IgD-negative memory B cell (primary cell): ENCODE data around the gene HYAL3. TPM values are rescaled to one million over a fixed set of nuclear protein-coding genes. Genes with fewer than 3 reads are reported as not detected.

ENCODE experiments used
- H3K27ac Mint-ChIP-seq, 3 donors: one replicate each; pipeline ENCODE4 v1.8.0; 2020 to 2022; ENCODE audit warnings: mild to moderate bottlenecking in 3 of 3, mixed read lengths in 3 of 3, moderate library complexity in 1 of 3
- H3K27me3 Mint-ChIP-seq: one replicate; pipeline ENCODE4 v1.8.0; 2021; ENCODE audit warnings: mixed read lengths
- H3K36me3 Mint-ChIP-seq: one replicate; pipeline ENCODE4 v1.8.0; 2020; ENCODE audit warnings: mild to moderate bottlenecking, mixed read lengths
- H3K4me1 Mint-ChIP-seq, 3 donors: one replicate each; pipeline ENCODE4 v1.8.0; 2020 to 2022; ENCODE audit warnings: mixed read lengths in 3 of 3, mild to moderate bottlenecking in 1 of 3
- H3K4me3 Mint-ChIP-seq, 4 donors: one replicate each; pipeline ENCODE4 v1.8.0; 2020 to 2022; ENCODE audit warnings: mild to moderate bottlenecking in 4 of 4, mixed read lengths in 4 of 4, moderate library complexity in 3 of 4
- H3K9me3 Mint-ChIP-seq, 3 donors: one replicate each; pipeline ENCODE4 v1.8.0; 2020 to 2021; ENCODE audit warnings: mixed read lengths in 3 of 3, mild to moderate bottlenecking in 1 of 3
- polyA plus RNA-seq: library from polyadenylated mRNA; unstranded; fragments of 300-500 nt; fragmentation: Illumina TruSeq; gene quantifications from one replicate; pipeline ENCODE4 v1.2.3, GENCODE V29; 2021

Gene HYAL3
- polyA plus RNA-seq, 1 donor from 2014 or later = 5.3 TPM

DNA sequence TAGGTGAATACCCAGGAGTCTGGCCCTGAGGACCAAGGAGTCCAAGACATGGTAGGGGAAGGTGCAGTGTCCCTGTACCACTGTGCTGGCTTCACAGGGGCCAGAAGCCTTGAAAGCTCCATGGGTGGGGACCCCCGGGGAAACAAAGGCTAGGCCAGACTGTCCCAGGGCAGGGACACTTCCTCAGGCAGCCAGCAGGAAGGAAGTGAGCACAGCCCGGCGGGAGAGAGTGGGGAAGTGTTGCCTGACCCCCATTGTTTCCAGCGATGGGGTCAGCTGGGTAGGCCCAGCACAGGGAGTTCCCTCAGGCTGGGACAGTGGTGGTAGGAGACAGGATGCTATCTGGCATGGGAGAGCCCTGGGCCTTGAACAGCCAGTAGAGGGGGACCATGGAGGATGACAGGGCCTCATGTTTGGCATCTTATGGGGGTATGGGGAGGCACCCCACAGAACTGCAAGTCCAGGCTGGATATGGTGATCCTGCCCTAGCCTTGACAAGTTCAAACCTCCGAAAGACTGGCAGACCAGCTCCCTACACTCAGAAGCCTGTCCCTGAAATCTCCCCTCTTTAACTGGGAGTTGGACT, 24.5 kb upstream of the HYAL3 start:
- H3K27ac Mint-ChIP-seq = peak overlapping the region in 2 of 3 donors; percentile 53 to 89
- peaks cover 20 to 34% (median 30%) of the 10 kb centered on the region in 3 donors for H3K4me1 Mint-ChIP-seq

GRCh38 chr3:50323092-50323600, 23.9 kb upstream of the HYAL3 start:
- H3K4me1 Mint-ChIP-seq = peaks cover 17 to 34% (median 28%) of the 10 kb centered on the region in 3 donors
- no peaks in the 10 kb centered on the region for H3K27me3 Mint-ChIP-seq
- peak overlapping the region in 2 of 4 donors; percentile 13 to 92 for H3K4me3 Mint-ChIP-seq
- no peaks in the 10 kb centered on the region for H3K36me3 Mint-ChIP-seq
- peak overlapping the region in 2 of 3 donors; percentile 53 to 89 for H3K27ac Mint-ChIP-seq
- no peaks in the 10 kb centered on the region for H3K9me3 Mint-ChIP-seq

More for the DNA sequence above, 24.5 kb upstream of the HYAL3 start:
- H3K9me3 Mint-ChIP-seq = no peaks in the 10 kb centered on the region
- no peaks in the 10 kb centered on the region for H3K36me3 Mint-ChIP-seq
- peak overlapping the region in 1 of 4 donors; percentile 92 for H3K4me3 Mint-ChIP-seq
- H3K27me3 Mint-ChIP-seq = no peaks in the 10 kb centered on the region

GRCh38 chr3:50322386-50323091, 23.3 kb upstream of the HYAL3 start, which contains the start of gene HYAL2:
Gene HYAL2 (minus strand): TSS chr3:50322745. CDS start chr3:50320489, 2,256 bp downstream.
- Mint-ChIP-seq H3K4me3 (peak within 1 kb of the TSS; percentile 84 to 96 (median 94)), H3K4me1 (peaks cover 15 to 31% (median 26%) of the 10 kb centered on the region in 3 donors), H3K9me3 (no peaks in the 10 kb centered on the region), H3K36me3 (no peaks in the 10 kb centered on the region), H3K27me3 (no peaks in the 10 kb centered on the region), H3K27ac (peak within 1 kb of the TSS; percentile 89 to 96 (median 95))

DNA sequence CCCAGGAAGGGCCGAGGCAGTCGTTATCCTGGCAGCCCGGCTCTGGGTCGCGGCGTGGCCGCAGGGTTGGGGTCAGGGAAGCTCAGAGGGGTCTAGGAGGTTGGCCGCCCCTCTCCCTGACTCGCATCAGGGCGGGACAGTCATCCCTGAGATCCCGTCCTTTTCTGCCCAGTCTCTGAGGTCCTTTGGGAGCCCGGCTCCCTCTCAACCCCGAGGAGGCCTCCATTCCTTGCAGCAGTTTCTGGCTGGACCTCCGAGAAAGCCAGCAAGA, 22.8 kb upstream of the HYAL3 start:
- Mint-ChIP-seq H3K27me3 (no peaks in the 10 kb centered on the region), H3K9me3 (no peaks in the 10 kb centered on the region), H3K27ac (peak overlapping the region in 2 of 3 donors; percentile 89 to 95), H3K4me3 (peak overlapping the region in 3 of 4 donors; percentile 84 to 95 (median 90)), H3K36me3 (no peaks in the 10 kb centered on the region), H3K4me1 (peaks cover 16 to 32% (median 25%) of the 10 kb centered on the region in 3 donors)

GRCh38 chr3:50321336-50322114, 22.3 kb upstream of the HYAL3 start:
- peak overlapping the region; percentile 89 to 96 (median 95) for H3K27ac Mint-ChIP-seq
- no peaks in the 10 kb centered on the region for H3K27me3 Mint-ChIP-seq
- H3K4me3 Mint-ChIP-seq = peak overlapping the region; percentile 84 to 96 (median 92)
- no peaks in the 10 kb centered on the region for H3K9me3 Mint-ChIP-seq
- H3K4me1 Mint-ChIP-seq = peaks cover 21 to 37% (median 26%) of the 10 kb centered on the region in 3 donors
- no peaks in the 10 kb centered on the region for H3K36me3 Mint-ChIP-seq

DNA sequence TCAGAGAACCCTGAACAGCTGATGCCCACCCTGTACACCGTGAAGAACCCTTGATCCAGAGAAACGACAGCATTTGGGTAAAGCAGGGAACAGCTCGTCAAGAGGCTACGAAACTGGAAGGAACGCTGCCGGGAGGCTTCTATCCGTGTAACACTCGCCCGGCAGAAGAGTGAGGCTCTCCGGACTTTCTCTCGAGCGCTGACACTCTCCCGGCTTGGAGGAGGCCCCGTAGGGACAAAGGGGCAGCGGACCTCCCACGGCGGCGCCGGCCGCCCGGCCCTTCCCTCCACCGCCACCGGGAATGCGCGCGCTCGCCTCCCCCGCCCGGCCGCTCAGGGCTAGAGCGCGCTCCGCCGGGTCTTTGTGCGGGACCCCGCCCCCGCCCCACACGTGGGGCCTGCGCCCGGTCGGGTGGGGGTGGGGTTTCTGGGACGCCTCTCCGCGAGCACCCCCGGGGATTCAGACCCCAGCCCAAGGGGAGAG, 21.7 kb upstream of the HYAL3 start:
- Mint-ChIP-seq H3K4me3 (peak overlapping the region; percentile 89 to 98 (median 93)), H3K4me1 (peaks cover 25 to 41% (median 28%) of the 10 kb centered on the region in 3 donors), H3K27me3 (no peaks in the 10 kb centered on the region), H3K9me3 (no peaks in the 10 kb centered on the region), H3K36me3 (peaks cover 2% of the 10 kb centered on the region), H3K27ac (peak overlapping the region; percentile 33 to 88 (median 82))

DNA sequence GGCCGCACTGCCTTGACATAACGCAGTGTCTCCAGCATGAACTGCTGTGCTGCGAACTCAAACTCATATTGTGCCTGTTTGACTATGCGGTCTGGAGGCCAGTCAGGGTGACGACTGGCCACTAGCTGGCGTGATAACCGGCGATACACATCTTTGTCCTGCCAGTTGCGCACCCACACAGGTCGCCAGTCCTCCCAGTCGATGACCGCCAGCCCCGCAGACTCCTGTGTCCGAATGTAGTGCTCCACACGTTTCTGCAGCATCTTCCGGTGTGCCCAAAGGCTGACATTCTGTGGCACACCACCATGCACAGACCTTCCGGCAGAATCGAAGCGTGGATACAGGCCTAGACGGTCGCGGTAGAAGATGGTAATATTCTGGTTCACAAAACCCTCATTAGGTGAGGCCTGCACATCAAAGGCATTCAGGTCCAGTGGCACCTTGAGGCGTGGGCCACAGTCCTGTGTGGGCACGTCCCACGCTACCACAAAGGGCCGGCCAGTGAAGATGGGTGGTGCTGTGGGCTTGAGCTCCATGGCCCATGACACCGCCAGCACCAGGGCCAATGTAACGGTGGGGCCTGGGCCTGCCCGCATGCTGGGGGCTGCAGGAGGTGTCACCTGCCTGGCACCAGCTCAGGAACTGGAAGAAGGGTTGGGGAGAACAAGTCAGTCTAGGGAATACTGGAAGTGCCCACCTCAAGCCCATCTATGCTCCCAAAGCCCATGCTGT, 20.9 kb upstream of the HYAL3 start:
- Mint-ChIP-seq H3K27me3 (no peaks in the 10 kb centered on the region), H3K4me3 (peak overlapping the region; percentile 89 to 98 (median 93))

GRCh38 chr3:50319181-50319893, 20.1 kb upstream of the HYAL3 start:
- H3K4me1 Mint-ChIP-seq = peaks cover 24 to 35% (median 25%) of the 10 kb centered on the region in 3 donors
- H3K4me3 Mint-ChIP-seq = peak overlapping the region in 2 of 4 donors; percentile 48 to 92
- peak overlapping the region in 1 of 3 donors; percentile 82 for H3K27ac Mint-ChIP-seq
- H3K27me3 Mint-ChIP-seq = no peaks in the 10 kb centered on the region
- H3K36me3 Mint-ChIP-seq = peaks cover 2% of the 10 kb centered on the region
- no peaks in the 10 kb centered on the region for H3K9me3 Mint-ChIP-seq

More for the DNA sequence above, 20.9 kb upstream of the HYAL3 start:
- peaks cover 2% of the 10 kb centered on the region for H3K36me3 Mint-ChIP-seq
- peaks cover 25 to 41% (median 28%) of the 10 kb centered on the region in 3 donors for H3K4me1 Mint-ChIP-seq
- peak overlapping the region; percentile 33 to 88 (median 82) for H3K27ac Mint-ChIP-seq
- no peaks in the 10 kb centered on the region for H3K9me3 Mint-ChIP-seq

GRCh38 chr3:50318615-50319014, 19.4 kb upstream of the HYAL3 start:
- Mint-ChIP-seq H3K4me1 (peaks cover 24 to 39% (median 25%) of the 10 kb centered on the region in 3 donors), H3K9me3 (no peaks in the 10 kb centered on the region), H3K36me3 (peaks cover 2% of the 10 kb centered on the region), H3K27me3 (no peaks in the 10 kb centered on the region), H3K4me3 (peak overlapping the region in 3 of 4 donors; percentile 52 to 92 (median 78)), H3K27ac (peak overlapping the region in 2 of 3 donors; percentile 73 to 82)

GRCh38 chr3:50318163-50318562, 19.0 kb upstream of the HYAL3 start:
- Mint-ChIP-seq H3K4me3 (peak overlapping the region in 2 of 4 donors; percentile 78 to 92), H3K27ac (peak overlapping the region in 1 of 3 donors; percentile 82), H3K36me3 (peaks cover 2% of the 10 kb centered on the region), H3K4me1 (peaks cover 24 to 39% (median 25%) of the 10 kb centered on the region in 3 donors), H3K9me3 (no peaks in the 10 kb centered on the region), H3K27me3 (no peaks in the 10 kb centered on the region)

DNA sequence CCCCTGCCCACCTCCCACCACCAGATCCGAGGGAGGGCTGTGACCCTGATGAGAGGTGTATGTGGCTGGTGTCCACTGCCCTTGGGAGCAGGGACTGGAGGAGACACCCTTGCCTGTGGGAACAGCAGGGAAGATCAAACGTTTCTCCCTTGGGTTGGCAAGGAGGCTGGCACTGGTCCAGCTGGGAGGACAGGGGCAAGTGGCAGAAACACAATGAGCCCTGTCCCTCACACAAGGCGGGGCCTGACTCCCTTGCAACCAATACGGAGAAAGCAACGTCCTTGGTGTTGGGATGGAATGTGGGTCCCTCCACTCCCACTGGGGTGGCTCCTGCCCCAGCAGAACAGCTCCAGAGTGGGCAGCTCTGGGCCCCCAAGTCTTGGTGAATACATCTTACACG, 18.1 kb upstream of the HYAL3 start:
- no peaks in the 10 kb centered on the region for H3K27me3 Mint-ChIP-seq
- H3K4me1 Mint-ChIP-seq = peaks cover 21 to 39% (median 24%) of the 10 kb centered on the region in 3 donors

GRCh38 chr3:50316657-50317242, 17.5 kb upstream of the HYAL3 start:
- Mint-ChIP-seq H3K36me3 (peaks cover 2% of the 10 kb centered on the region), H3K27ac (peak overlapping the region; percentile 65 to 78 (median 68)), H3K27me3 (no peaks in the 10 kb centered on the region), H3K9me3 (no peaks in the 10 kb centered on the region), H3K4me1 (peaks cover 20 to 39% (median 24%) of the 10 kb centered on the region in 3 donors), H3K4me3 (peak overlapping the region; percentile 45 to 86 (median 79))

More for the DNA sequence above, 18.1 kb upstream of the HYAL3 start:
- Mint-ChIP-seq H3K27ac (peak overlapping the region in 1 of 3 donors; percentile 78), H3K36me3 (peaks cover 2% of the 10 kb centered on the region), H3K4me3 (peak overlapping the region in 1 of 4 donors; percentile 82), H3K9me3 (no peaks in the 10 kb centered on the region)

DNA sequence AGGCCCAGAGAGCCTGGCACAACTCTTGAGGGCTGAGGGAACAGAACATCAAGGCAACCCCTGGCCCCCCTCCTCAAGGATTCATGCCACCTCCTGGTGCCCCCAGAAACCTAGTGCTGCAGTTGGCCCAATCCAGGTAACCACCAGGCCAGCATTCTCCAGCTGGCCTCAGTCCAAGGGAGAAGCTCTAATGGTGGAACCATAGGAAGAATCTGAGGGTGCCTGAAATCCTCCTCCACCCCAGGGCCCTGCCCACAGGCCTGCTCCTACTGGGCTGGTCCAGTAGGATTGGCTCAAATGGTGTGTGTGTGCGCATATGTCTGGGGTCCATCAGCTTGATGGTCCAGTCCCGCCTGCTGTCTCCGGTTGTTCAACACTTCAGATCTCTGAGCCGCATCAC, 15.6 kb upstream of the HYAL3 start:
- Mint-ChIP-seq H3K9me3 (no peaks in the 10 kb centered on the region), H3K4me3 (no peak overlapping the region), H3K27me3 (no peaks in the 10 kb centered on the region), H3K4me1 (peaks cover 14 to 31% (median 18%) of the 10 kb centered on the region in 3 donors), H3K27ac (no peak overlapping the region), H3K36me3 (peaks cover 2% of the 10 kb centered on the region)
